ENCODE measurements around the gene APOBR. TPM values are rescaled to one million over a fixed set of nuclear protein-coding genes. Genes with fewer than 3 reads are reported as not detected.

APOBR gene
- total and polyA plus RNA-seq, 2 donors (not counting 1 experiment from before 2014, with no cell fraction given): 0.81 to 2.6 TPM

GRCh38 chr16:28537076-28537475 lies 42.6 kb downstream of the APOBR start:
- no peak overlapping the region for H3K4me2 ChIP-seq (replicated peaks; ENCODE audit: low read depth, low read length, poor library complexity, severe bottlenecking)
- no peak overlapping the region for H3K4me3 Mint-ChIP-seq
- peaks cover 9% of the 10 kb centered on the region for H3K27me3 Mint-ChIP-seq
- H3K36me3 ChIP-seq (replicated peaks in 1 of 2; ENCODE audit: control extremely low read depth in 1 of 2, control insufficient read depth in 1 of 2, extremely low read depth in 1 of 2, insufficient read depth in 2 of 2, low read length in 1 of 2): no peaks in the 10 kb centered on the region
- ATAC-seq (ENCODE audit: low read depth) (no peak), DNase-seq (no peak)
- no peak overlapping the region for H3K27ac Mint-ChIP-seq
- 83% methylated on average over 6 of the region's 6 CpGs for WGBS (ENCODE audit: insufficient coverage)
- no peaks in the 10 kb centered on the region for H4K20me1 ChIP-seq (ENCODE audit: control insufficient read depth, insufficient read depth, low read length, poor library complexity, severe bottlenecking)
- intact Hi-C loops (cut with micrococcal nuclease): no loop called here
- H3K4me1 Mint-ChIP-seq: no peaks in the 10 kb centered on the region
- no peaks in the 10 kb centered on the region for H3K9me3 ChIP-seq (ENCODE audit: control extremely low read depth in 1 of 3, control insufficient read depth in 2 of 3, insufficient read depth in 1 of 3, low read length in 2 of 3)
- H3K27ac ChIP-seq (ENCODE audit: low read length in 2 of 2): no peak overlapping the region
- no peaks in the 10 kb centered on the region for H3K4me1 ChIP-seq (ENCODE audit: control insufficient read depth in 2 of 2, insufficient read depth in 2 of 2, low read length in 2 of 2)
- TF ChIP-seq CTCF (IDR thresholded peaks at IDR 0.05) (no peak), EZH2 (IDR thresholded peaks at IDR 0.05; ENCODE audit: borderline replicate concordance, insufficient read depth, low read depth, low read length, poor library complexity, severe bottlenecking) (no peak)
- H3K9ac ChIP-seq (ENCODE audit: low read length): no peak overlapping the region
- ChIA-PET POLR2A (no interaction called here), CTCF (no interaction called here)
- peaks cover 0 to 2% (median 0%) of the 10 kb centered on the region in 4 experiments for H3K27me3 ChIP-seq (replicated peaks in 1 of 4; ENCODE audit: control extremely low read depth in 1 of 4, control insufficient read depth in 3 of 4, insufficient read depth in 4 of 4, low read length in 3 of 4)
- H3K9me3 Mint-ChIP-seq (ENCODE audit: insufficient read depth): no peaks in the 10 kb centered on the region
- H2AFZ ChIP-seq (ENCODE audit: insufficient read depth, low read depth, low read length, poor library complexity, severe bottlenecking): no peak overlapping the region
- no peak overlapping the region for H3K4me3 ChIP-seq (ENCODE audit: control extremely low read depth in 1 of 5, extremely low read depth in 1 of 5, insufficient read depth in 1 of 5, low read depth in 2 of 5, low read length in 4 of 5)
- H3K79me2 ChIP-seq (ENCODE audit: control insufficient read depth, insufficient read depth, low read length): no peaks in the 10 kb centered on the region

GRCh38 chr16:28537964-28538732 lies 43.7 kb downstream of the APOBR start:
- Histone ChIP-seq H3K36me3 (replicated peaks in 1 of 2; ENCODE audit: control extremely low read depth in 1 of 2, control insufficient read depth in 1 of 2, extremely low read depth in 1 of 2, insufficient read depth in 2 of 2, low read length in 1 of 2) (no peaks in the 10 kb centered on the region), H3K4me2 (replicated peaks; ENCODE audit: low read depth, low read length, poor library complexity, severe bottlenecking) (no peak overlapping the region), H4K20me1 (ENCODE audit: control insufficient read depth, insufficient read depth, low read length, poor library complexity, severe bottlenecking) (no peaks in the 10 kb centered on the region), H3K4me1 (ENCODE audit: control insufficient read depth in 2 of 2, insufficient read depth in 2 of 2, low read length in 2 of 2) (peaks cover 0 to 6% of the 10 kb centered on the region in 2 donors), H3K4me3 (ENCODE audit: control extremely low read depth in 1 of 5, extremely low read depth in 1 of 5, insufficient read depth in 1 of 5, low read depth in 2 of 5, low read length in 4 of 5) (no peak overlapping the region), H3K27me3 (replicated peaks in 1 of 4; ENCODE audit: control extremely low read depth in 1 of 4, control insufficient read depth in 3 of 4, insufficient read depth in 4 of 4, low read length in 3 of 4) (peaks cover 0 to 2% (median 0%) of the 10 kb centered on the region in 4 experiments), H3K79me2 (ENCODE audit: control insufficient read depth, insufficient read depth, low read length) (no peaks in the 10 kb centered on the region), H2AFZ (ENCODE audit: insufficient read depth, low read depth, low read length, poor library complexity, severe bottlenecking) (no peak overlapping the region), H3K27ac (ENCODE audit: low read length in 2 of 2) (no peak overlapping the region), H3K9me3 (ENCODE audit: control extremely low read depth in 1 of 3, control insufficient read depth in 2 of 3, insufficient read depth in 1 of 3, low read length in 2 of 3) (no peaks in the 10 kb centered on the region), H3K9ac (ENCODE audit: low read length) (no peak overlapping the region)
- Mint-ChIP-seq H3K27me3 (peaks cover 17% of the 10 kb centered on the region), H3K4me3 (no peak overlapping the region), H3K4me1 (peaks cover 7% of the 10 kb centered on the region), H3K9me3 (ENCODE audit: insufficient read depth) (no peaks in the 10 kb centered on the region), H3K27ac (no peak overlapping the region)
- ChIA-PET POLR2A (no interaction called here), CTCF (no interaction called here)
- DNase-seq (no peak), ATAC-seq (ENCODE audit: low read depth) (no peak)
- intact Hi-C loops (cut with micrococcal nuclease): no loop called here
- 95% methylated on average over 12 of the region's 13 CpGs for WGBS (ENCODE audit: insufficient coverage)
- TF ChIP-seq CTCF (IDR thresholded peaks at IDR 0.05) (no peak), EZH2 (IDR thresholded peaks at IDR 0.05; ENCODE audit: borderline replicate concordance, insufficient read depth, low read depth, low read length, poor library complexity, severe bottlenecking) (no peak)

Data from B cell (primary cell).